Colonic mucosa (tissue), 4 donors: ENCODE data around the gene OSBP2. TPM values are rescaled to one million over a fixed set of nuclear protein-coding genes. Genes with fewer than 3 reads are reported as not detected.

Experiments used
- DNase-seq: peaks from one replicate; pipeline ENCODE4 v3.0.0-alpha.2; 2020
- H3K27ac ChIP-seq: fragments of 200-600 bp; one replicate; pipeline ENCODE4 v1.8.0; 2021
- H3K27me3 ChIP-seq: fragments of 200-600 bp; one replicate; pipeline ENCODE4 v1.8.0; 2021
- H3K36me3 ChIP-seq: fragments of 200-600 bp; one replicate; pipeline ENCODE4 v1.8.0; 2021
- H3K4me1 ChIP-seq: fragments of 200-600 bp; one replicate; pipeline ENCODE4 v1.8.0; 2021; ENCODE audit warnings: mild to moderate bottlenecking
- H3K4me3 ChIP-seq: fragments of 200-600 bp; one replicate; pipeline ENCODE4 v1.8.0; 2021
- H3K9ac ChIP-seq, 2 donors: one replicate each; pipeline ENCODE4 v1.7.0; 2013; ENCODE audit warnings: control low read depth in 2 of 2, low read depth in 2 of 2, low read length in 2 of 2
- H3K9me3 ChIP-seq: fragments of 200-600 bp; one replicate; pipeline ENCODE4 v1.8.0; 2021
- intact Hi-C: fragments of 100-400 bp; cut with DNase I; formaldehyde crosslinking; loops from one replicate; pipeline ENCODE4 v1.14.1; 2022
- microRNA-seq: library from miRNA; unstranded; fragments of <30 nt; microRNA quantifications from one replicate; pipeline ENCODE4, GENCODE V29; 2019
- total RNA-seq, 2 donors: library from RNA; stranded (reverse); fragmentation: NEBNext Ultra II Directional in 1 of 2; extraction: Animal tissue kit (Norgen Biotek cat#: 25700) in 1 of 2; gene quantifications; one replicate each; pipeline ENCODE4 v1.2.1, GENCODE V29; 2021
- TF ChIP-seq, protein P1 (sequence below): fragments of 200-600 bp; IDR thresholded peaks from one replicate; pipeline ENCODE4 v1.8.0; 2022; ENCODE audit warnings: antibody characterized with exemption, mild to moderate bottlenecking
- donor health status: healthy.
- donor health status: DM: no; HTN: no; CAD: no.
- donor health status: DM: no; HTN: no; CAD: no.

Gene OSBP2
- total RNA-seq, 2 donors from 2014 or later: 3.2 to 4.3 TPM

DNA sequence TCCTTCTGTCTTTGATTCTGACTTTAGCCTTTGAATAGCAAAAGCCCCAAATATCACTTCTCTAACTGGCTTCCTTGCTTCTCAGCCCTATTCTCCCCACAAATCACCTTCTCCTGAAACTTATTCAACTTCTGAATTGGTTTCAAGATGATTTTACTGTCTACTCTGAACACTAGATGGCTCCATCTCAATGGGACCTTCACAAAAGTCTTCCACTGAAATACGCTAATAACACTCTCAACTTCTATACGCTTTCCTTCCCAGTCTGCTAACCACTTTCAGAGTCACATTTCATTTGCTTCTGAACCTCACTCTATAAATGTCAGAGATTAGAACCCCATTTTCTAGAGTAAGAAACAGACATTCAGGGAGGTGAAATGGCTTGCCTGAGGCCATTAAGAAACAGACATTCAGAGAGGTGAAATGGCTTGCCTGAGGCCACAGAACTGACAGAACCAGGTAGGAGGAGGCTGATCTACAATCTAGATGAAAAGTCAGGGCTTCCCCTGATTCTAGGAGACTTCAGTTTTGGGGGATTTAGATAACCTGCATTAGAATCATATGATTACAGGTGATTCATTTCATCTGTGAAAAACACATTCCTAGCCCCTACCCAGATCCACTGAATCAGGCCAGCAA is 253.3 kb downstream of the OSBP2 start:
- no peaks in the 10 kb centered on the region for H3K4me1 ChIP-seq
- H3K9ac ChIP-seq: peak overlapping the region in 1 of 2 donors; percentile 2
- no peak overlapping the region for H3K4me3 ChIP-seq
- H3K36me3 ChIP-seq: peaks cover 4% of the 10 kb centered on the region
- no peak for DNase-seq
- intact Hi-C loops: loop anchor here (1.0 to 2.0 kb wide), 2 partner anchors 137 to 201 kb away; no protein-coding TSS in a partner anchor
- H3K27me3 ChIP-seq: no peaks in the 10 kb centered on the region
- TF ChIP-seq, protein P1, sequence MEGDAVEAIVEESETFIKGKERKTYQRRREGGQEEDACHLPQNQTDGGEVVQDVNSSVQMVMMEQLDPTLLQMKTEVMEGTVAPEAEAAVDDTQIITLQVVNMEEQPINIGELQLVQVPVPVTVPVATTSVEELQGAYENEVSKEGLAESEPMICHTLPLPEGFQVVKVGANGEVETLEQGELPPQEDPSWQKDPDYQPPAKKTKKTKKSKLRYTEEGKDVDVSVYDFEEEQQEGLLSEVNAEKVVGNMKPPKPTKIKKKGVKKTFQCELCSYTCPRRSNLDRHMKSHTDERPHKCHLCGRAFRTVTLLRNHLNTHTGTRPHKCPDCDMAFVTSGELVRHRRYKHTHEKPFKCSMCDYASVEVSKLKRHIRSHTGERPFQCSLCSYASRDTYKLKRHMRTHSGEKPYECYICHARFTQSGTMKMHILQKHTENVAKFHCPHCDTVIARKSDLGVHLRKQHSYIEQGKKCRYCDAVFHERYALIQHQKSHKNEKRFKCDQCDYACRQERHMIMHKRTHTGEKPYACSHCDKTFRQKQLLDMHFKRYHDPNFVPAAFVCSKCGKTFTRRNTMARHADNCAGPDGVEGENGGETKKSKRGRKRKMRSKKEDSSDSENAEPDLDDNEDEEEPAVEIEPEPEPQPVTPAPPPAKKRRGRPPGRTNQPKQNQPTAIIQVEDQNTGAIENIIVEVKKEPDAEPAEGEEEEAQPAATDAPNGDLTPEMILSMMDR: peak; percentile 36
- H3K9me3 ChIP-seq: no peaks in the 10 kb centered on the region
- no peak overlapping the region for H3K27ac ChIP-seq

DNA sequence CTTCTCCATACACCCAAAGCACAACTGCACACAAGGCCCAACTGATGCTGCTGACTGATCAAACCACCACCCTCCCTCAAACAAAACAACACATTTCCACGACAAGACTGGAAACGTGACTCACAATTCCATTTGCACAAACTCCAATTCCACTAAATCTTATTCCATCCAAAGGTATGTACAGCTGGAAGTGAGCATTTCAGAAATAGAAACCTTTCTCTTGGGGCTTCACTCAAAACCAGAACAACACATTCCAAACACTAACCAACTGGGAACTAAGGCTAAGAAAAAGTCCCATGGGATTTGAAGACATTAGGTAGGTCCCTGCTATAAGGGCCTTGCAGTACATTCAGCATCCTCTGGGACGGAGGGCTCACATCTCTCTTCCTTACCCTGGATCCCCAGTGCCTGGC is 254.3 kb downstream of the OSBP2 start:
- intact Hi-C loops: loop anchor here (1.0 kb wide), 1 partner anchor 136 kb away; no protein-coding TSS in a partner anchor
- peaks cover 4% of the 10 kb centered on the region for H3K36me3 ChIP-seq
- no peak overlapping the region for H3K9ac ChIP-seq
- H3K27me3 ChIP-seq: no peaks in the 10 kb centered on the region
- H3K9me3 ChIP-seq: no peaks in the 10 kb centered on the region
- TF ChIP-seq, protein P1: no peak
- no peak overlapping the region for H3K27ac ChIP-seq
- DNase-seq: no peak
- no peaks in the 10 kb centered on the region for H3K4me1 ChIP-seq
- H3K4me3 ChIP-seq: no peak overlapping the region

DNA sequence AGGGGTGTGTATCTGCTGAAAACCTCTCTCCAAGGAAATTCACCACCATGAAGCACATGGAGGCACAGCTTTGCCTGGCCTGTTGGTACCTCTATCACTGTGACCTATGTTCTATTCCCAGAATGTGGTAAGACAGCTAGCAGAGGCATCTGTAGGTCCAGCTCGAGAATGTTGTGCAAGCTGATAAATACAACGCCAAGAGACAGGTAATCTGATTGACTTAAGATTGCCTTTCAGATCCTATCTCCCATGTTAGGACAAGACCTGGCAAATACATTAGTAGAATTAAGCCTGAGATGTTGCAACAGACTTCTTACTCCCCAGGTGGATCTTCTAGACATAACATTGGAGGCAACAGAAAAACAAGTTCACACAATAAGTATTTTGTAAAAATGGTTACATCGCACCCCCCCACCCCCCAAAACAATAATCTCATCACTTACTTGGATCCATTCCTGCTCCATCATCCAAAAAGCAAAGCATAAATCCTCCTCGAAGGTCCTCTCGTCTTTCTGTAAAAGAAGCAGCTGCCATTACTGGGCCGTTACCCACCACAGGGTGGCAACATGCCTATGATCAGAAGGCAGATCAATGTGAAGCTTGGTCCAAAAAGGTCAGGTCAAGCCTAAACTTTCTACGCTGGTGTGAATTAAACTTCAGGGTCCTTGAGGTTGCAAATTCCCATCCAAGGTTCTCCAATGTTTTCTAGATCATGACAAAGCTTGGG is 255.4 kb downstream of the OSBP2 start:
- TF ChIP-seq, protein P1: no peak
- no peaks in the 10 kb centered on the region for H3K9me3 ChIP-seq
- H3K36me3 ChIP-seq: peaks cover 4% of the 10 kb centered on the region
- intact Hi-C loops: no loop called here
- H3K9ac ChIP-seq: no peak overlapping the region
- no peak overlapping the region for H3K4me3 ChIP-seq
- no peak for DNase-seq
- H3K27ac ChIP-seq: no peak overlapping the region
- H3K4me1 ChIP-seq: no peaks in the 10 kb centered on the region
- no peaks in the 10 kb centered on the region for H3K27me3 ChIP-seq

DNA sequence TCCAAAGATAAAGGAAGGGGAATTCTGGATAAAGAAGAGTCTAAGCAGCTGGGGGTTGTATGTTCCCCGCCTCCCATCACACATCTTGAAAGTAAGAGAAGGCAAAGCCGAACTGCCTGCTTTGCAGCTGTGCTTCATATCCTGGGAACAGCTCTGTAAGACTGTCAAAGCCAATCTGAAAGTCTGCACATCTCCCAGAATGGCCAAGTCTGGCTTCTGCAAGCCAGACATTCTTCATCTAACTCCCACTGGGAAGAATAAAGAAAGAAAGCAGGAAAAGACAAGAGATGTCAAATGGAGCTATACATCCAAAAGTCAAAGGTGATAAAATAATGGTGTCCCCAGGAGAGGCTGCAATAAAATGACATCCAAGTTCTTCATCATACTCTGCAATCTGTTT is 258.5 kb downstream of the OSBP2 start:
- Histone ChIP-seq H3K27me3 (no peaks in the 10 kb centered on the region), H3K4me3 (no peak overlapping the region), H3K4me1 (no peaks in the 10 kb centered on the region), H3K27ac (no peak overlapping the region), H3K9me3 (no peaks in the 10 kb centered on the region), H3K36me3 (peaks cover 7% of the 10 kb centered on the region), H3K9ac (no peak overlapping the region)
- intact Hi-C loops: no loop called here
- TF ChIP-seq, protein P1: no peak
- no peak for DNase-seq

DNA sequence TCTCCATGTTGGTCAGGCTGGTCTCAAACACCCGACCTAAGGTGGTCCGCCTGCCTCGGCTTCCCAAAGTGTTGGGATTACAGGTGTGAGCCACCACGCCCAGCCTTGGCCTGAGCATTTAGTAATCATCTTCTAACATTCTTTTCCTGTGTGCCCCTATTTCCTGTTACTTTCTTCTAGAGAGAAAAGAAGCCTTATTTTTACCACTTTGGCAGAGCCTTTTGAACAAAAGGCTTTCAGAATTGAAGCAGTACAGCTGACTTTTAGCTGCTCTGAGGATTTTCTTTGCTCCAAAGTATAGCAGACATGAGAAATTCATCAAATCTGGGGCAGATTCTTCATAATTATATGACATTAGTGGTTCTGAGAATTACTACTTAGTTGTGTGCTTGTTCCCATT is 260.5 kb downstream of the OSBP2 start:
- no peaks in the 10 kb centered on the region for H3K4me1 ChIP-seq
- intact Hi-C loops: no loop called here
- peaks cover 7% of the 10 kb centered on the region for H3K36me3 ChIP-seq
- no peak for DNase-seq
- TF ChIP-seq, protein P1: no peak
- H3K27ac ChIP-seq: no peak overlapping the region
- no peak overlapping the region for H3K4me3 ChIP-seq
- H3K9me3 ChIP-seq: no peaks in the 10 kb centered on the region
- no peaks in the 10 kb centered on the region for H3K27me3 ChIP-seq
- no peak overlapping the region for H3K9ac ChIP-seq

Small RNA genes lying within 50 kb of the gene (microRNA-seq; reads per million reads assigned to microRNA genes)
- gene MIR3200: 21.5 reads per million, percentile 29 among the genes with 10 or more reads in this experiment

Other genes with a start within 250 kb of the OSBP2 start
- not detected for gene SEC14L3, start 222.9 kb upstream of the OSBP2 start, total RNA-seq
- gene SEC14L4, start 189.2 kb upstream of the OSBP2 start, total RNA-seq: not detected
- gene SEC14L6, start 148.1 kb upstream of the OSBP2 start, total RNA-seq: not detected
- 10 to 100 TPM; 13.4 to 18.8 TPM for gene GAL3ST1, start 120.2 kb upstream of the OSBP2 start, total RNA-seq
- 10 to 100 TPM; 44.2 to 98.3 TPM for gene PES1, start 103.0 kb upstream of the OSBP2 start, total RNA-seq
- 10 to 100 TPM in 1 of 2 donors, 1 to 10 TPM in 1; 9.3 to 27.0 TPM for gene TCN2, start 87.7 kb upstream of the OSBP2 start, total RNA-seq
- 1 to 10 TPM; 5.7 to 7.0 TPM for gene SLC35E4, start 59.1 kb upstream of the OSBP2 start, total RNA-seq
- gene DUSP18, start 27.0 kb upstream of the OSBP2 start, total RNA-seq: 10 to 100 TPM; 15.2 to 17.1 TPM